ENCODE data around the gene TNFRSF13B. TPM values are rescaled to one million over a fixed set of nuclear protein-coding genes. Genes with fewer than 3 reads are reported as not detected.

TNFRSF13B gene
- polyA plus RNA-seq, 1 donor (not counting 4 experiments of a cell fraction or from before 2014, with no cell fraction given): not detected

DNA sequence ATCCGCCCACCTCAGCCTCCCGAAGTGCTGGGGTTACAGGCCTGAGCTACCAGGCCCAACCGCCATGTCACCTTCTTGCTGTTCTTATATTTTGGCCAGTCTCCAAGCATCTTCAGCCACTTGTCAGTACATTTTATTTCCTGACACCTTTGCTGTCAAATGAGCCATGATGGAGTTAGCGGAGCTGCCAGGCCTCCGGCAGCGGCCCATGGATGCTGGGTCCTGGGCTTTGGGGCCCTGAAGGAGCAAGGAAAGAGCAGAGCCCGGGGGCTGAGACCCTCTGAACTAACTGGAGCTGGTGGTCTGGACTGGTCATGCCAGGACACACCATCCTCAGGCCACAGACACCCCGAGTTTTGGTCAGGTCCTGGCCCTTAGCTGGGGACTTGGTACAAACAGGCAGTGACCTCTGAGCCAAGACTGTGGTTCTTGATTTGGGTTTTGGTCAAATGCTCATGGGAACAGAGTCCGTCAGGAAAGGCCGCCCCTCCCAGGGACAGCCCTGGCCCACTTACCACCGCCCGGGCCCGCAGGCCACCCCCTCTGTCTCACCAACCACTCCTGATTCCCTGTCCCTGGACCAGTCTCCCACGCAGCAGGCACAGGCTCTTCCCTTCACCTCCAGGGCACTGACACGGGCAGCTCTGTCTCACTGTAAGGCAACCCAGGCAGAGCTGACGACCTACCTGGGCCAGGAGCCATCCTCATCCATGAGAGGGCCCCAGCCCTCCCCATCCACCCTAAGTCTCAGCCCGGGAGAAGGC lies 42.0 kb downstream of the TNFRSF13B start:
- H4K20me1 ChIP-seq (ENCODE audit: control insufficient read depth, extremely low read depth, insufficient read depth, low read length): no peaks in the 10 kb centered on the region
- H3K4me1 ChIP-seq (ENCODE audit: control insufficient read depth, extremely low read depth, insufficient read depth, low read length): no peaks in the 10 kb centered on the region
- no peak overlapping the region for H3K4me2 ChIP-seq (ENCODE audit: control insufficient read depth, extremely low read depth, insufficient read depth, low read depth, low read length)
- H3K9ac ChIP-seq (ENCODE audit: control insufficient read depth, extremely low read depth, insufficient read depth, low read length): no peak overlapping the region
- dilution Hi-C loops (cut with MboI; ENCODE audit: extremely low pct_ligation_motif_present, low sequenced_read_pairs): no loop called here
- no peaks in the 10 kb centered on the region for H3K9me3 ChIP-seq (ENCODE audit: control insufficient read depth, low read depth, low read length)
- DNase-seq (ENCODE audit: low read depth, low spot score) (no peak), FAIRE-seq (no peak)
- H3K9me1 ChIP-seq (ENCODE audit: control insufficient read depth, extremely low read depth, insufficient read depth, low read length): no peaks in the 10 kb centered on the region
- peaks cover 18% of the 10 kb centered on the region for H3K27me3 ChIP-seq (ENCODE audit: control insufficient read depth, extremely low read depth, insufficient read depth, low read length)
- TF ChIP-seq, protein P1, sequence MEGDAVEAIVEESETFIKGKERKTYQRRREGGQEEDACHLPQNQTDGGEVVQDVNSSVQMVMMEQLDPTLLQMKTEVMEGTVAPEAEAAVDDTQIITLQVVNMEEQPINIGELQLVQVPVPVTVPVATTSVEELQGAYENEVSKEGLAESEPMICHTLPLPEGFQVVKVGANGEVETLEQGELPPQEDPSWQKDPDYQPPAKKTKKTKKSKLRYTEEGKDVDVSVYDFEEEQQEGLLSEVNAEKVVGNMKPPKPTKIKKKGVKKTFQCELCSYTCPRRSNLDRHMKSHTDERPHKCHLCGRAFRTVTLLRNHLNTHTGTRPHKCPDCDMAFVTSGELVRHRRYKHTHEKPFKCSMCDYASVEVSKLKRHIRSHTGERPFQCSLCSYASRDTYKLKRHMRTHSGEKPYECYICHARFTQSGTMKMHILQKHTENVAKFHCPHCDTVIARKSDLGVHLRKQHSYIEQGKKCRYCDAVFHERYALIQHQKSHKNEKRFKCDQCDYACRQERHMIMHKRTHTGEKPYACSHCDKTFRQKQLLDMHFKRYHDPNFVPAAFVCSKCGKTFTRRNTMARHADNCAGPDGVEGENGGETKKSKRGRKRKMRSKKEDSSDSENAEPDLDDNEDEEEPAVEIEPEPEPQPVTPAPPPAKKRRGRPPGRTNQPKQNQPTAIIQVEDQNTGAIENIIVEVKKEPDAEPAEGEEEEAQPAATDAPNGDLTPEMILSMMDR (optimal IDR thresholded peaks at IDR 0.05 in 1 of 3, IDR thresholded peaks at IDR 0.05 in 1 of 3, conservative IDR thresholded peaks at IDR 0.05 in 1 of 3; ENCODE audit: extremely low read depth in 1 of 3, insufficient read depth in 2 of 3, low read length in 3 of 3): no peak
- TF ChIP-seq EZH2 (IDR thresholded peaks at IDR 0.05; ENCODE audit: low read length): no peak
- H3K27ac ChIP-seq (ENCODE audit: control insufficient read depth, insufficient read depth, low read length): no peak overlapping the region
- no peak overlapping the region for H2AFZ ChIP-seq (ENCODE audit: control insufficient read depth, low read length)
- H3K79me2 ChIP-seq (ENCODE audit: control insufficient read depth, insufficient read depth, low read length): no peaks in the 10 kb centered on the region
- H3K36me3 ChIP-seq (ENCODE audit: control insufficient read depth in 2 of 2, extremely low read depth in 1 of 2, insufficient read depth in 2 of 2, low read length in 2 of 2): no peaks in the 10 kb centered on the region
- H3K4me3 ChIP-seq (ENCODE audit: control insufficient read depth in 2 of 3, extremely low read depth in 1 of 3, insufficient read depth in 2 of 3, low read depth in 1 of 3, low read length in 3 of 3): no peak overlapping the region

DNA sequence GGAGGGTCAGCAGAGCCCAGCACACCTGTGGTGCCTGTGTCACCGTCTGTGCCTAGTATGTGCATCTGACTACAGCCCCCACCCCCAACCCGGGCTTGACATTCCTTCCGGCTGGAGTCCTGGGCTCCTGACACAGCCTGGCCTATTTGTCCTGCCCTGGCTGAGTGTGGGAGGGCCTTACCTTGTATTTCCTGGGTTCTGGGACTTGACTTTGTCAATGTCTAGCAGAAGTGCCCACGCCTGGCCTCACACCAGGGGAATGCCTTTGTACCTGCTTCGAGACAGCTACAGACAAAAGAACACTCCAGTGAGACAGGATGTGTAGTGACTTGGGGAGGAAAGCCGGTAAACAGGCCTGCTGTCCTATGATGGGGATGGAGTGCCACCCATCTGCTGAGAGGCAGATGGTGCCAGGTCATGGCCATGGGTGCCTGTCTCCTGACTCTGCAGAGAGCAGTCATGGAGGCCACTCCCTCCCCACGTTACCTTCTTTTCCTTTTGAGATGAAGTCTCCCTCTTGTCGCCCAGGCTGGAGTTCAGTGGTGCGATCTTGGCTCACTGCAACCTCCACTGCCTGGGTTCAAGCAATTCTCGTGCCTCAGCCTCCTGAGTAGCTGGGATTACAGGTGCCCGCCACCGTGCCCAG lies 42.8 kb downstream of the TNFRSF13B start:
- no peak for TF ChIP-seq EZH2 (IDR thresholded peaks at IDR 0.05; ENCODE audit: low read length)
- TF ChIP-seq, protein P1 (optimal IDR thresholded peaks at IDR 0.05 in 1 of 3, IDR thresholded peaks at IDR 0.05 in 1 of 3, conservative IDR thresholded peaks at IDR 0.05 in 1 of 3; ENCODE audit: extremely low read depth in 1 of 3, insufficient read depth in 2 of 3, low read length in 3 of 3): no peak
- H4K20me1 ChIP-seq (ENCODE audit: control insufficient read depth, extremely low read depth, insufficient read depth, low read length): no peaks in the 10 kb centered on the region
- no peaks in the 10 kb centered on the region for H3K9me1 ChIP-seq (ENCODE audit: control insufficient read depth, extremely low read depth, insufficient read depth, low read length)
- no peaks in the 10 kb centered on the region for H3K79me2 ChIP-seq (ENCODE audit: control insufficient read depth, insufficient read depth, low read length)
- no peak for FAIRE-seq
- H3K27me3 ChIP-seq (ENCODE audit: control insufficient read depth, extremely low read depth, insufficient read depth, low read length): peaks cover 18% of the 10 kb centered on the region
- no peak overlapping the region for H3K4me2 ChIP-seq (ENCODE audit: control insufficient read depth, extremely low read depth, insufficient read depth, low read depth, low read length)
- H2AFZ ChIP-seq (ENCODE audit: control insufficient read depth, low read length): no peak overlapping the region
- no peaks in the 10 kb centered on the region for H3K4me1 ChIP-seq (ENCODE audit: control insufficient read depth, extremely low read depth, insufficient read depth, low read length)
- no peak overlapping the region for H3K9ac ChIP-seq (ENCODE audit: control insufficient read depth, extremely low read depth, insufficient read depth, low read length)
- H3K9me3 ChIP-seq (ENCODE audit: control insufficient read depth, low read depth, low read length): no peaks in the 10 kb centered on the region
- H3K27ac ChIP-seq (ENCODE audit: control insufficient read depth, insufficient read depth, low read length): no peak overlapping the region
- no peak for DNase-seq (ENCODE audit: low read depth, low spot score)
- H3K36me3 ChIP-seq (ENCODE audit: control insufficient read depth in 2 of 2, extremely low read depth in 1 of 2, insufficient read depth in 2 of 2, low read length in 2 of 2): no peaks in the 10 kb centered on the region
- no peak overlapping the region for H3K4me3 ChIP-seq (ENCODE audit: control insufficient read depth in 2 of 3, extremely low read depth in 1 of 3, insufficient read depth in 2 of 3, low read depth in 1 of 3, low read length in 3 of 3)
- dilution Hi-C loops (cut with MboI; ENCODE audit: extremely low pct_ligation_motif_present, low sequenced_read_pairs): no loop called here
